Measurements from ENCODE around the gene CTAG1A.
A peak's percentile ranks its signal among the peaks of the same experiment; 100 is the strongest.
"Not testable (repeated sequence)": the region's sequence is repeated elsewhere in the genome, so short reads cannot be mapped to it uniquely, and the experiment has no call there.

Gene CTAG1A

DNA sequence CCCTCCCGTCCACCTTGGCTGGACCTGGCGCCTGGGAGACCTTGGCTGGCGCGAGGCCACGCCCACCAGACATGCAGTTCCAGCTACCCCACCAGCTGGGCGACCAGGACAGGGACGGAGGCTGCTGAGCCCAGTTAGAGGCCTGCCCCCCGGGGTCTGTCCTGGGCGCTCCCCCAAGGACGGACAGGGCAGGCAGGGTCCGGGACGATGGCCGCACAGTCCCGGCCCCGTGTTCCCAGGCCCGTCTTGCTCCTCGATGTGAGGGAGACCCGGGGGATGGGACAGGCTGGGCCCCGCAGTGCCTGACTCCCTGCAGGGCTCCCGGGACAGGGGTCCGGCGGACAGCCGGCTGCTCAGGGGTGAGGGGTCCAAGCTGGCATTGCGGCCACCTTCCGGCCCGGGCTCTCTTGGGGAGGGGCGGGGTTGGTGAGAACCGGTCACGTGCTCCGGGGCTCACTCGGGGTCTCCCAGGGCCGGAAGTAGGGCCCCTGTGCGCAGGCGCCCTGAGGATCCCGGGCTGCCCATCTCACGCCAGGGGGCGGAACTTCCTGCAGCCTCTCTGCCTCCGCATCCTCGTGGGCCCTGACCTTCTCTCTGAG, at the start of gene CTAG1A:
Gene CTAG1A (plus strand): TSS at position 549 of the 599 bp plus-strand sequence. CDS start 74 bp downstream, outside the sequence.
- not testable (repeated sequence) for DNase-seq

DNA sequence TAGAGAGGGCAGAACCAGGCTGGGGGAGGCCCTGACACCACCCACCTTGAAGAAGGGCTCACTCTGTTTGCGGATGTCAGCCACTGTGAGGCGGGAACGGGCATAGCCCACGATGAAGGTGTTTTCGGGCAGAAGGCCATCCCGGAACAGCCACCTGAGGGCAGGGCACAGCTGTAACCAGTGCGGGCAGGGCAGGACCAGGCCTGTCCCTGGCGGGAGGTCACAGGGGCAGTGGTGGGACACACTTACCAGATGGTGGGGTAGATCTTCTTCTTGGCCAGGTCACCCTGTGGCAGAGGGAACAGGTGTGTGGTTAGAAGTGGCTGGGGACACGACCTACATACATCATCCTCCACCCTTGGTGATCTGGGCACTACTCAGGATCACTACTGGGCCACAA, 49.0 kb upstream of the CTAG1A start:
- DNase-seq: no peak

GRCh38 chrX:154539077-154539476, 45.9 kb upstream of the CTAG1A start:
- peak in 5 of 51 donors; percentile 2 to 9 (median 4) for DNase-seq

DNA sequence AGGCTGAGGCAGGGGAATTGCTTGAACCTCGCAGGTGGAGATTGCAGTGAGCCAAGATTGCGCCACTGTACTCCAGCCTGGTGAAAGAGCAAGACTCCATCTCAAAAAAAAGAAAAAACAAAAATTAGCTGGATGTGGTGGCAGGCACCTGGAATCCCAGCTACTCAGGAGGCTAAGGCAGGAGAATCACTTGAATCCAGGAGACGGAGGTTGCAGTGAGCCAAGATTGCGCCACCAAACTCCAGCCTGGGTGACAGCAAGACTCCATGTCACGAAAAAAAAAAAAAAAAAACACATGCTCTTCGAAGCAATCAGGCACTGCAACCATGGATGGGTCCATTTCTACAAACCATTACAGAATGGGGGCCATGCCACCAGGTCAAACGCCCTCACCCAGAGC, 44.6 kb upstream of the CTAG1A start:
- DNase-seq: not testable (repeated sequence)

GRCh38 chrX:154540897-154541535, 43.9 kb upstream of the CTAG1A start:
- DNase-seq: no peak

DNA sequence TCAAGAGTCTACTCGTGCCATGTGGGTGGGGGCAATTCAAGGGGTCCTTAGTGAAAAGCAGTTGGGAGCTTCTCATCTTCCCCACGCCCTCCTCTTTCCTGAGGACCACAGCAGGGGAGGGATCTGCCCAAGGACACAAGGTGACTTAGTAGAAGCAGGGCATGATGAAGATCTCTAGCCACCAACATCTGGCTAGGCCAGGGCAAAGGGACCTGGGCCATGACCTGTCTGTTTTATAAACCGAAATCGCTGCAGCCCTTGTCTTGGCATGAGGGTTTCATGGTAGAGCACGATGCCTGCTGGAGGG, 43.4 kb upstream of the CTAG1A start:
- DNase-seq: no peak

DNA sequence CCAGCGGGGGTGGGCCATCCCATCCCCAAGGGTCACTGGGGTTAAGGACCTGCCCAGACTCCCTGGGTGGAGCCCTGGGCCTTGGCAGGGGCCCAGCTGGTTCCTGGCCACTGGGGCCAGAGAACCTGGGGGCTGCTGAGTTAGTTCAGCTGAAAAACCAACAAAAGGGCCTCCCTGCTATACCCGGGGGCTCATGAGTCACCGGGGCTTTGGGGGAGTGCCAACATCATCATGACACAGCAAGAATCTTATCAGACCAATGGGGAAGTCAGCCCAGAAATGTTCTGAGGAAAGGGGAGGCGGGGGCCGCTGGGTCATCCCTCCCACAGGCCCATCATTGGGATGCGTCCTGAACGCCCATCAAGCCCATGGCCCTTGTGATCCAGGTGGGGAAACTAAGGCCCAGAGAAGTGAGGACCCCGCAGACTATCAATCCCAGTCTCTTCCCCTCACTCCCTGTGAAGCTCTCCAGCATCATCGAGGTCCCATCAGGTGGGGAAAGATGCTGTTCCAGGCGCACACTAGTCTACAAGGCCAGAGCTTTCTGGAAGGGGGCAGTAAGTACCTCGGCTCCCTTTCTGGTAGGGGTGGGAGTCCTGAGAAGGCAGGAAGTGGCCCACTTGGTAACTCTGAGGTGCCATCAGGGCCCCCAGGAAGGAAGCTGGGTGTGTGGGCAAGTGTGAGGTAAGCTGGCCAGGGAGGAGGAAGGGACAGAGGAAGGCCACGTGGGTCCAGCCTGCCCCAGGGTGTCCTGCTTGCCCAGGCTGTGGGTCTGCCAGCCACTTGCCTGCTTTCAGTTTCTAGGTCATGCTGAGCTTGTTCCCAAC, 42.8 kb upstream of the CTAG1A start:
- DNase-seq: peak in 35 of 51 donors; percentile 1 to 61 (median 21)

DNA sequence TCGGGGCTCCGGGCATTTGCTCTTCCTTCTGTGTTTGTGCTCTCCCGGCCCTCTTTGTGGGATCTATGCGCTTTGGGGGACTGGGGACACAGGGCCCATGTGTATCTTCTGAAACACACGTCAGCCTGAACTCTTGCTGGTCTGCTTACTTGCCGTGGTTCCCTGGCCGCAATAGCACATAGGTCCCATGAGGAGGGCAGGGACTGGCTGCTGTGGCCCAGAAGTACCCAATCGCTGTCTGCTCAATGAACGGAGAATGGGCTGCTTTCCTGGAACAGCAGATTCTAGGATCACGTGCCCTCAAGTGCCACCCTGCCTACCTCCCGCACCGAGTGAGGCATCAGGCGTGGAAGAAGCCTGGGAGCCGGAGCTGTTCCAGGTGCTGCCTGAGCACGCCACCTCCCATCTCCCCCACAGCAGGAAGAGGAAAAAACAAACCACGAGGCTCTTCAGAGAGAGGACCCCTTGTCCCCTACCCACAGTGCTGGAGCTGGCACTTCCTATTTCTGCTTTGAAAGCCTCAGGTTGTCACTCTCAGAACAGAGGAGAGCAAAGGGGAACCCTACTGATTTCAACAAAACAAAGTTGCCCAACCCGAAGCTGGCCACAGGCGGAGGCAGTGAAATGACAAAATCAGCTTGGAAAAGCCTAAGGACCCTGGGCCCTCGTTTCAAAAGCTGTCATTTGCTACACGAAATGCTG, 42.1 kb upstream of the CTAG1A start:
- DNase-seq: peak in 12 of 51 donors; percentile 3 to 37 (median 13)

DNA sequence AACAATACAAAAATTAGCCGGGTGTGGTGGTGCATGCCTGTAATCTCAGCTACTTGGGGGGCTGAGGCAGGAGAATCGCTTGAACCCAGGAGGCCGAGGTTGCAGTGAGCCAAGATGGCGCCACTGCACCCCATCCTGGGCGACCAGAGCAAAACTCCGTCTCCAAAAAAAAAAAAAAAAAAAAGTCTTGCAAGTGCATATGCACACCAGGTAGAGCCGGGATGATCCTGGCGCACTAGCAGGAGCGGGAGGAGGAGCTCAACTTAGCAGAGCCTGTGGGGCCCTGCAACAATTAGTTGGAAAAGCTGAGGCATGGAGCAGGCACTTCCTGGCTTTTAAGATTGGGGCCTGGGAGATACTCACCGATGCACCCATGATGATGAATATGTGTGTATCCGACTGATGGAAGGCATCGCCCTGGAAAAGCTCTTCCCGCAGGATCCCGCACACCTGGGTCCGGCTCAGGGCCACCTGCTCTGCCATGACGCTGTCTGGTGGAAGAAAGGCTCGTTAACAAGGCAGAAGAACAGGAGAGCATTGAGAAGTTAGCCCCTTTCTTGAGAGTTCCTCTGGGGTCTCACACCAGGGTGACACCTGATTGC, 39.2 kb upstream of the CTAG1A start:
- DNase-seq: no peak

DNA sequence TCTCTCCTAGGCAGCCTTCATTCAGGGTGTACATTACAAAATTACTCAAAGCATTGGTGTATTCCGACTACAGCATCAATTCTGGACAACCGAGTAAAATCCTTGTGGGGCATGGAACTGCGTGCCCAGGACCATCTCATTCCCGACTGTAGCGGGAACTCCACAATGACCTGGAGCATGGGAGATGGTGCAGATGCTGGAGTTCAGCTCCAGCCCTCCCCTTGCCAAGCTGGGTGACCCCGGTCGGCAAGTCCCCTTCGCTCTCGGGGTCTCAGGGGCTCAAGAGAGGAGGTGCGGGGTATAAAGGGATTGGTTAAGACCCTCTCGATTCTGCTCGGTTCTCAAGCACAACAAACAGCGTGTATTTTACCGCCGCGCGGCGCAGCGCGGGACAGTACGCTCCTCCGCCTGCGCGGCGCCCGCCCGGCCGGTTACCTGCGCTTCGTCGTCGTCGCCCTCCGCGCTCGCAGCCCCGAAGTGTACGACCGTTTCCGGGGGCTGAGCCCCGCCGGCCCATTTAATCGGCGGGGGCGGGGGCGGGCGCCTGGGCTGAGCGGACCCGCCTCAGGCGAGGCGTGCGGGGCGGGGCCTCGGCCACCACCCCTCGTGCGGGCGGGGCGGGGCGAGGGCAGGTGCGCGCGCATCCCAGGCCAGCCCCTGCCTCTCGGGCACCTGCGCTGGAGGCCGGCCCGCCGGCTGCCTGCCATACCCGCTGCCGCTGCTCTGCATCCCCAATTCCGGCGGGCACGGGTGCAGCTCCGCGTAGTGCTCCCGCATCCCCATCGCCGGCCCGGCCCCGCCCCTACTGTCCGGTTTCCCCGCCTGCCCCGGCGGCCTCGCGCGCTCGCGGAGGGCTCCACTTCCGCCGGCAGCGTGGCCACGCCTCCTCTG, 38.3 kb upstream of the CTAG1A start, which contains the start of gene G6PD:
Gene G6PD (minus strand): TSS at position 493 of the 891 bp plus-strand sequence. CDS start 691 bp downstream, outside the sequence.
- DNase-seq: peak in 34 of 51 donors; percentile 14 to 89 (median 70)

DNA sequence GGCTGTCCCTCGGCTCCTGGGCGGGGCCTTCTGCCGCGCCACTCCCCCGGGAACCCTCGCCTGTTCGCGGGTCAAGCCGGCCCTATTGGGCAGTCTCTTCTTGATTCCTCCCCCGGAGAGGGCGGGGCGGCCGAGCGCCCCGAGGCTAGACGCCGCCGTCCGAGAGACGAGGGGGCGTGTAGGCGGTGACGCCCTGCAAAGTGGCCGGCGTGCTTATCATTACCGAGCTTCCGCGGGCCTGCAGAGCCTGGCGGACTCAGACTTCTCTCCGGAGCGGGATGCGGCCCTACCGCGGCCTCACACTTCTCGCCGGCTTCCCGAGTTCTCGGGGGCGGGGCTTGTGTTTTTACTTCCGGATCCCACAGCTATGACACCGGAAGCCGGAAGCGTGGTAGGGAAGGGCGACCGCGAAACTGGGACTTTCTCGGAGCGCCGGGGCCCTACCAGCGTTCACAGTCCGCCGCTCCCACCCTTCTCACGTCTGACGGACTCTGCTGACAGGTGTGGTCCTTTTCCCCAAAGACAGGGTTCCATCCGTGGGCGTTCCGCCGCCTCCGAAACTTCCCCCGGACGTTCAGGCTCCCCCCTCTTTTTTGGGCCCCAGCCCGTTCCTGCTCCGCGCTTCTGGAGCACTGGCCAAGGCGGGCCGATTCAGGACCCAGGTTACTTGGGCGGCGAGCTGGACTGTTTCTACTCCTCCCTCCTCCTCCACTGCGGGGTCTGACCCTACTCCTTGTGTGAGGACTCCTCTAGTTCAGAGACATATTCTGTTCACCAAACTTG, 37.5 kb upstream of the CTAG1A start, which contains the start of gene IKBKG:
Gene IKBKG (plus strand): TSS at position 376 of the 783 bp plus-strand sequence. CDS start 4,383 bp downstream, outside the sequence.
- DNase-seq: peak; percentile 17 to 92 (median 81)

DNA sequence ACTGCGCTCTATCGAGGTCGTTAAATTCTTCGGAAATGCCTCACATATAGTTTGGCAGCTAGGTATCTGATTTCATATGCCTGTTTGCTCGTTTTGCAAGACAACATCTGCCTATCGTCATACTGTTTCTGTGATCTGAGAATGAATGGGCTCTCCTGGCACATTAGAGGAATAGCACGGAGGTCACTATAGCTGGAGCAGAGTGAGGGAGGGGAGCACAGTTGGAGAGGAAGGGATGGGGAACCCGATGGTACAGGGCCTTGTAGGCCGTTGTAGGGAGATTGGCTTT, 37.0 kb upstream of the CTAG1A start:
- no peak for DNase-seq

DNA sequence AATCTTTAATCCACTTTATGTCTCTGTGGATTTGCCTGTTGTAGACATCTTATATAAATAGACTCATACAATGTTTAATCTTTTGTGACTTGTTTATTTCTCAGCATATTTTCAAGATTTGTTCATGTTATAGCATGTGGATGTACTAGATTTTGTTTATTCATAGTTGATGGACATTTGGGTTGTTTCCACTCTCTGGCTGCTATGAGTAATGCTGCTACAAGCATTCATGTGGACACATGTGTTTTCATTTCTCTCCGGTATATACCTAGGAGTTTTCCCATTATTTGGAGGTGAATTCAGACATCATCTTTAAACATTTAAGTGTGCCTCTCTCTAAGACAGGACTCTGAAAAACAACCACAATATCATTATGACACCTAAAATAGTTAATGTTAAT, 35.2 kb upstream of the CTAG1A start:
- no peak for DNase-seq

- DNase-seq: not testable (repeated sequence)
These were observed 32.7 kb upstream of the CTAG1A start for GRCh38 chrX:154552112-154552806.

DNA sequence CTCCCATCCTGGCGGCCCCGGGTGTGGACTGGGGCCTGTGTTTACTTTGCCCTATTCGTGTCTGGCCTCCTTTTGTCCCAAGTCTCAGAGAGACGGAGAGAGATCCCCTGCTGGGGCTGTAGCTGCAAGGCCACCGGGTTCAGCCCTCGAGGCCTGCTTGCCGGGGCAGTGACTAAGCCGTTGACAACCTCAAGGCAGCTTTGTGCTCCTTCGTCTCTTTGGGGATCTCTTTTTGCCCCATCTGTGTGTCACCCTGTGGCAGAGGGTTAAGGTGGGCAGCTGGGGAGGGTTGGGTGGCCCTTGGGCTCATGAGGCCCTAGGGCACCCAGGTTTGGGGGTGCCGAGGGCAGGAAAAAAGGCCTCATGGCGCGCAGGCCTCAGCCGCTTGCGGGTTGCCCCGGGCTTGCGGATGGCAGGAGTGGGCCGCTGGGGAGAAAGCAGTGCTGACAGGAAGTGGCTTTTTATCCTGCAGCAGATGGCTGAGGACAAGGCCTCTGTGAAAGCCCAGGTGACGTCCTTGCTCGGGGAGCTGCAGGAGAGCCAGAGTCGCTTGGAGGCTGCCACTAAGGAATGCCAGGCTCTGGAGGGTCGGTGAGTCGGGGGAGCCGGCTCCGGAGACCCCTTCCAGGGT, 26.8 kb upstream of the CTAG1A start:
- DNase-seq: not testable (repeated sequence)

DNA sequence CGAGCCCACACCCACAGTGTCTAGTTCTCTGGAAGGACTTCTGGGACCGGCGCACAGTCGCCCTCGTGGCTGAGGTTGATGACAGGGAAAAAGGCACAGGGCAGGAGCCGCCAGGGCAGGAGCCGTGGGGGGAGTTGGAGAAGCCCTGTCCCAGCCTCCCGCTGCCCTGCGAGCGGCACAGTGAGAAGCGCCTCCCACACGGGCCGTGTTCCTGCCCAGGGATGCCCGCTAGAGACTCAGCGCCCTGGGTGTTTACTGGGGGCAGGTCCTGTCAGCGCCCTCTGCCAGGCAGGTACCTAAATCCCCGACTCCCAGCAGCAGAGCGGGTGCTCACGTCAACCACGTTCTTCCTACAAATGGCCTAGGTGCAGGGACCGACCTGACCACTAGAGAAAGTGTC, 26.0 kb upstream of the CTAG1A start:
- DNase-seq: not testable (repeated sequence)

DNA sequence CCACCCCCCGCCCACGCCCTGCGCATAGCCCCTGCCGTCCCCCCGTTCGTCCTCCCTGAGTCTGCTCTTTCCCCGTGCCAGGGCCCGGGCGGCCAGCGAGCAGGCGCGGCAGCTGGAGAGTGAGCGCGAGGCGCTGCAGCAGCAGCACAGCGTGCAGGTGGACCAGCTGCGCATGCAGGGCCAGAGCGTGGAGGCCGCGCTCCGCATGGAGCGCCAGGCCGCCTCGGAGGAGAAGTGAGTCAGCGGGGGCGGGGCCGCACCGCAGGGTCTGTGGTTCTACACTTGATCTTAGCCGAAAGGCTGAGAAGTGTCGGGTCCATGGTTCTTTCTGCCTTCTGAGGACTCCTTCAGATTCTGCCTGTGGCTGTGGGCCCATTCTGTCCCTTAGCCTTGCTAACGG, 24.6 kb upstream of the CTAG1A start:
- not testable (repeated sequence) for DNase-seq

GRCh38 chrX:154562295-154562694, 22.6 kb upstream of the CTAG1A start:
- not testable (repeated sequence) for DNase-seq
